ENCODE data around the gene SLC35E4. TPM values are rescaled to one million over a fixed set of nuclear protein-coding genes. Genes with fewer than 3 reads are reported as not detected.
"Not testable (repeated sequence)": the region's sequence is repeated elsewhere in the genome, so short reads cannot be mapped to it uniquely, and the experiment has no call there.

The SLC35E4 gene
- total RNA-seq, 1 experiment from 2014 or later: 15.5 TPM

- DNase-seq (ENCODE audit: low spot score): no peak
- in situ Hi-C loops (cut with HindIII; ENCODE audit: low sequenced_read_pairs): no loop called here
These were observed 26.1 kb upstream of the SLC35E4 start for GRCh38 chr22:30609260-30610185.

GRCh38 chr22:30610299-30610698 is 25.3 kb upstream of the SLC35E4 start:
- no peak for DNase-seq (ENCODE audit: low spot score)
- in situ Hi-C loops (cut with HindIII; ENCODE audit: low sequenced_read_pairs): no loop called here

- no peak for DNase-seq (ENCODE audit: low spot score)
- in situ Hi-C loops (cut with HindIII; ENCODE audit: low sequenced_read_pairs): no loop called here
These were observed 24.4 kb upstream of the SLC35E4 start for GRCh38 chr22:30611197-30611596.

GRCh38 chr22:30612789-30613188 is 22.8 kb upstream of the SLC35E4 start:
- in situ Hi-C loops (cut with HindIII; ENCODE audit: low sequenced_read_pairs): no loop called here
- no peak for DNase-seq (ENCODE audit: low spot score)

- DNase-seq (ENCODE audit: low spot score): no peak
These were observed 21.3 kb upstream of the SLC35E4 start for GRCh38 chr22:30614268-30614667.

GRCh38 chr22:30614879-30615278 is 20.7 kb upstream of the SLC35E4 start:
- in situ Hi-C loops (cut with HindIII; ENCODE audit: low sequenced_read_pairs): no loop called here
- DNase-seq (ENCODE audit: low spot score): no peak

More at GRCh38 chr22:30614268-30614667, 21.3 kb upstream of the SLC35E4 start:
- in situ Hi-C loops (cut with HindIII; ENCODE audit: low sequenced_read_pairs): no loop called here

GRCh38 chr22:30615543-30615954 is 20.0 kb upstream of the SLC35E4 start:
- in situ Hi-C loops (cut with HindIII; ENCODE audit: low sequenced_read_pairs): no loop called here
- DNase-seq (ENCODE audit: low spot score): no peak

- no peak for DNase-seq (ENCODE audit: low spot score)
- in situ Hi-C loops (cut with HindIII; ENCODE audit: low sequenced_read_pairs): no loop called here
These were observed 17.8 kb upstream of the SLC35E4 start for GRCh38 chr22:30617819-30618218.

- DNase-seq (ENCODE audit: low spot score); in situ Hi-C loops (cut with HindIII; ENCODE audit: low sequenced_read_pairs): not testable (repeated sequence)
These were observed 15.7 kb upstream of the SLC35E4 start for GRCh38 chr22:30619909-30620308.

- no peak for DNase-seq (ENCODE audit: low spot score)
- in situ Hi-C loops (cut with HindIII; ENCODE audit: low sequenced_read_pairs): no loop called here
These were observed 9.2 kb upstream of the SLC35E4 start for GRCh38 chr22:30626413-30626812.

- DNase-seq (ENCODE audit: low spot score): no peak
- in situ Hi-C loops (cut with HindIII; ENCODE audit: low sequenced_read_pairs): no loop called here
These were observed 8.1 kb upstream of the SLC35E4 start for GRCh38 chr22:30627471-30627870.

- DNase-seq (ENCODE audit: low spot score): no peak
- in situ Hi-C loops (cut with HindIII; ENCODE audit: low sequenced_read_pairs): no loop called here
These were observed 7.1 kb upstream of the SLC35E4 start for GRCh38 chr22:30628491-30628890.

- DNase-seq (ENCODE audit: low spot score); in situ Hi-C loops (cut with HindIII; ENCODE audit: low sequenced_read_pairs): not testable (repeated sequence)
These were observed 4.1 kb upstream of the SLC35E4 start for GRCh38 chr22:30631469-30631868.

GRCh38 chr22:30634471-30635233 is 929 bp upstream of the SLC35E4 start:
- DNase-seq (ENCODE audit: low spot score): peak; percentile 94
- in situ Hi-C loops (cut with HindIII; ENCODE audit: low sequenced_read_pairs): no loop called here

- in situ Hi-C loops (cut with HindIII; ENCODE audit: low sequenced_read_pairs): no loop called here
- peak; percentile 33 for DNase-seq (ENCODE audit: low spot score)
These were observed 871 bp downstream of the SLC35E4 start for GRCh38 chr22:30636226-30637077.

- DNase-seq (ENCODE audit: low spot score): no peak
- in situ Hi-C loops (cut with HindIII; ENCODE audit: low sequenced_read_pairs): no loop called here
These were observed 2.1 kb downstream of the SLC35E4 start for GRCh38 chr22:30637701-30638114.

GRCh38 chr22:30640361-30640760 is 4.8 kb downstream of the SLC35E4 start:
- in situ Hi-C loops (cut with HindIII; ENCODE audit: low sequenced_read_pairs): no loop called here
- DNase-seq (ENCODE audit: low spot score): no peak

GRCh38 chr22:30640839-30641430 is 5.4 kb downstream of the SLC35E4 start:
- DNase-seq (ENCODE audit: low spot score): no peak
- in situ Hi-C loops (cut with HindIII; ENCODE audit: low sequenced_read_pairs): no loop called here

All from G401 (cell line).